Kidney (tissue), 14 donors: ENCODE results near the gene BCL7A. TPM values are rescaled to one million over a fixed set of nuclear protein-coding genes. Genes with fewer than 3 reads are reported as not detected.

ENCODE experiments used
- DNase-seq, 5 donors: peaks; one replicate each; pipeline ENCODE4 v3.0.0-alpha.2; 2013 to 2020
- FAIRE-seq: peaks from 2 replicates; lab custom pipeline; 2012; peaks lifted over from hg19 to GRCh38; lab: Jason Lieb, UNC
- H3K27ac ChIP-seq, 2 donors: one replicate each; pipeline ENCODE4 v1.7.0; 2013; ENCODE audit warnings: low read depth in 2 of 2, low read length in 2 of 2, inconsistent platforms in 1 of 2
- H3K27me3 ChIP-seq: one replicate; pipeline ENCODE4 v1.7.1; 2013; ENCODE audit warnings: low read length, inconsistent platforms; ENCODE audit not compliant: control insufficient read depth, insufficient read depth
- H3K36me3 ChIP-seq, 3 donors: one replicate each; pipeline versions ENCODE4 v1.7.0 to v1.7.1; 2013; ENCODE audit warnings: low read length in 3 of 3, control low read depth in 1 of 3, inconsistent platforms in 1 of 3; ENCODE audit not compliant: insufficient read depth in 3 of 3, control insufficient read depth in 2 of 3
- H3K4me1 ChIP-seq, 3 donors: one replicate each; pipeline versions ENCODE4 v1.7.0 to v1.7.1; 2013; ENCODE audit warnings: low read length in 3 of 3, inconsistent platforms in 1 of 3, low read depth in 1 of 3; ENCODE audit not compliant: control insufficient read depth in 2 of 3, insufficient read depth in 2 of 3
- H3K4me3 ChIP-seq, 3 donors: one replicate each; pipeline versions ENCODE4 v1.7.0 to v1.8.1; 2013; ENCODE audit warnings: low read length in 3 of 3, control low read depth in 1 of 3, inconsistent platforms in 1 of 3
- H3K9ac ChIP-seq, 3 donors: one replicate each; pipeline versions ENCODE4 v1.7.0 to v1.7.1; 2013; ENCODE audit warnings: low read length in 3 of 3, control low read depth in 1 of 3, inconsistent platforms in 1 of 3
- H3K9me3 ChIP-seq, 3 donors: one replicate each; pipeline versions ENCODE4 v1.7.0 to v1.7.1; 2013; ENCODE audit warnings: low read length in 3 of 3, control low read depth in 1 of 3, inconsistent platforms in 1 of 3; ENCODE audit not compliant: control insufficient read depth in 2 of 3, insufficient read depth in 1 of 3
- CTCF ChIP-seq: IDR thresholded peaks from 3 replicates; pipeline ENCODE4 v1.5.1; 2012; ENCODE audit warnings: mild to moderate bottlenecking, moderate library complexity, borderline replicate concordance; ENCODE audit not compliant: insufficient read depth; ENCODE audit errors: extremely low read depth
- intact Hi-C: fragments of 100-400 bp; cut with DNase I; formaldehyde crosslinking; loops from one replicate; pipeline ENCODE4 v1.11.1; 2022
- polyA plus RNA-seq: library from polyadenylated mRNA; stranded (reverse); fragments of 350-450 nt; fragmentation: Illumina TruSeq; extraction: RNeasy Lipid Tissue Mini Kit (QIAGEN cat#74804); gene quantifications from one replicate; pipeline ENCODE4 v1.2.3, GENCODE V29; 2014; ENCODE audit warnings: low read depth, low replicate concordance; ENCODE audit not compliant: insufficient read depth
- total RNA-seq: library from RNA; stranded (reverse); fragmentation: NEBNext Ultra II Directional; extraction: Animal tissue kit (Norgen Biotek cat#: 25700); gene quantifications from one replicate; pipeline ENCODE4 v1.2.1, GENCODE V29; 2021
- donor health status: control.
- donor health status: control.
- donor health status: control.
- donor health status: control.
- donor health status: control.
- donor health status: DM: yes; HTN: yes; CAD: no.
- donor health status: Normal renal cell carcinoma (clear cell type).

The BCL7A gene
- total and polyA plus RNA-seq, 2 donors from 2014 or later, result 6.8 to 22.7 TPM

- TF ChIP-seq CTCF, result no peak
These were observed 42.5 kb downstream of the BCL7A start for GRCh38 chr12:122064025-122064777.

GRCh38 chr12:122064780-122065588, 43.3 kb downstream of the BCL7A start:
- Histone ChIP-seq H3K36me3 (peaks cover 0 to 3% (median 3%) of the 10 kb centered on the region in 3 donors), H3K27ac (peak overlapping the region; percentile 69 to 83), H3K9me3 (no peaks in the 10 kb centered on the region), H3K4me3 (peak overlapping the region in 1 of 3 donors; percentile 5), H3K9ac (peak overlapping the region in 1 of 3 donors; percentile 31), H3K27me3 (no peaks in the 10 kb centered on the region), H3K4me1 (peaks cover 11 to 38% (median 30%) of the 10 kb centered on the region in 3 donors)
- no peak for TF ChIP-seq CTCF
- intact Hi-C loops, result loop anchor here (5.0 kb wide), 1 partner anchor 47 kb away; no protein-coding TSS in a partner anchor
- FAIRE-seq (no peak), DNase-seq (peak; percentile 90 to 95 (median 93))

More at GRCh38 chr12:122064025-122064777, 42.5 kb downstream of the BCL7A start:
- peak overlapping the region in 2 of 3 donors; percentile 5 to 11 for H3K4me3 ChIP-seq
- H3K9me3 ChIP-seq, result no peaks in the 10 kb centered on the region
- H3K9ac ChIP-seq, result peak overlapping the region in 1 of 3 donors; percentile 21
- intact Hi-C loops, result loop anchor here (5.0 kb wide), 1 partner anchor 48 kb away; no protein-coding TSS in a partner anchor
- peak; percentile 91 to 97 (median 95) for DNase-seq
- H3K4me1 ChIP-seq, result peaks cover 11 to 38% (median 34%) of the 10 kb centered on the region in 3 donors
- H3K27ac ChIP-seq, result peak overlapping the region; percentile 68 to 83
- no peaks in the 10 kb centered on the region for H3K27me3 ChIP-seq
- H3K36me3 ChIP-seq, result peaks cover under 1 to 8% (median 3%) of the 10 kb centered on the region in 3 donors
- FAIRE-seq, result no peak

GRCh38 chr12:122067548-122067947, 45.9 kb downstream of the BCL7A start:
- no peaks in the 10 kb centered on the region for H3K27me3 ChIP-seq
- TF ChIP-seq CTCF, result no peak
- no peaks in the 10 kb centered on the region for H3K9me3 ChIP-seq
- H3K4me1 ChIP-seq, result peaks cover 11 to 29% (median 28%) of the 10 kb centered on the region in 3 donors
- DNase-seq, result no peak
- no peak for FAIRE-seq
- no peak overlapping the region for H3K27ac ChIP-seq
- H3K36me3 ChIP-seq, result no peaks in the 10 kb centered on the region
- peak overlapping the region in 1 of 3 donors; percentile 7 for H3K9ac ChIP-seq
- intact Hi-C loops, result no loop called here
- no peak overlapping the region for H3K4me3 ChIP-seq
